Endothelial cell of umbilical vein (primary cell): ENCODE results near the gene TMEM8B. TPM values are rescaled to one million over a fixed set of nuclear protein-coding genes. Genes with fewer than 3 reads are reported as not detected.

ENCODE experiments used
- Bru-seq: library from RNA; stranded (reverse); fragments of 400-500 nt; gene quantifications from one replicate; lab custom pipeline; 2021; lab: Mats Ljungman, UMichigan
- BruChase-seq, 2 experiments: library from RNA; stranded (reverse); fragments of 400-500 nt; gene quantifications; one replicate each; lab custom pipeline; 2021; lab: Mats Ljungman, UMichigan
- BruUV-seq: library from RNA; stranded (reverse); fragments of 400-500 nt; replicated peaks from 2 replicates; lab custom pipeline; 2021; lab: Mats Ljungman, UMichigan
- CTCF ChIA-PET: fragments of 300-600, 350-600 bp; sonication (Branson Sonifier 250); formaldehyde crosslinking; loops from one replicate; lab custom pipeline; 2021; ENCODE audit warnings: antibody characterized with exemption, inconsistent platforms; lab: Charles Lee
- POLR2A ChIA-PET: fragments of 300-600, 350-600 bp; sonication (Branson Sonifier 250); formaldehyde crosslinking; loops from one replicate; lab custom pipeline; 2021; ENCODE audit warnings: antibody characterized with exemption, inconsistent platforms; lab: Charles Lee
- DNase-seq: peaks from one replicate; pipeline ENCODE4 v3.0.0-alpha.2; 2011; ENCODE audit warnings: low read depth, low spot score
- FAIRE-seq: peaks from 2 replicates; lab custom pipeline; 2011; peaks lifted over from hg19 to GRCh38; lab: Jason Lieb, UNC
- H2AFZ ChIP-seq: 2 replicates; pipeline ENCODE4 v1.6.0; 2012; ENCODE audit warnings: low read depth, low read length, control low read depth, inconsistent platforms
- H3K27ac ChIP-seq: 2 replicates; pipeline ENCODE4 v1.5.1; 2011; ENCODE audit warnings: low read depth, mild to moderate bottlenecking, control low read depth, low read length, moderate library complexity; ENCODE audit not compliant: insufficient read depth
- H3K27me3 ChIP-seq, 2 experiments: 2 replicates each; pipeline versions ENCODE4 v1.6.0 to v1.6.1; 2011; ENCODE audit warnings: low read length in 2 of 2, mixed read lengths in 1 of 2; ENCODE audit not compliant: control insufficient read depth in 2 of 2, insufficient read depth in 2 of 2
- H3K36me3 ChIP-seq, 2 experiments: 2 replicates in 1 of 2; 3 replicates in 1 of 2; pipeline ENCODE4 v1.5.1; 2011; ENCODE audit warnings: low read length in 2 of 2, mild to moderate bottlenecking in 1 of 2, moderate library complexity in 1 of 2; ENCODE audit not compliant: control insufficient read depth in 2 of 2, insufficient read depth in 2 of 2; ENCODE audit errors: extremely low read depth in 1 of 2
- H3K4me1 ChIP-seq: 3 replicates; pipeline ENCODE4 v1.5.1; 2011; ENCODE audit warnings: mild to moderate bottlenecking, low read length; ENCODE audit not compliant: control insufficient read depth, insufficient read depth; ENCODE audit errors: extremely low read depth
- H3K4me2 ChIP-seq: 2 replicates; pipeline ENCODE4 v1.6.1; 2011; ENCODE audit warnings: low read length, control low read depth, mixed read lengths; ENCODE audit not compliant: insufficient read depth
- H3K4me3 ChIP-seq, 3 experiments: fragments of 200-600 bp in 1 of 3; sonication (generic), shearing (Covaris generic) in 1 of 3; replicated peaks in 1 of 3; 2 replicates each; pipeline ENCODE4 v1.5.1; 2011 to 2016; ENCODE audit warnings: control low read depth in 3 of 3, low read length in 3 of 3, mild to moderate bottlenecking in 2 of 3, inconsistent platforms in 1 of 3, low read depth in 1 of 3, moderate library complexity in 1 of 3; ENCODE audit not compliant: insufficient read depth in 1 of 3
- H3K79me2 ChIP-seq: 2 replicates; pipeline ENCODE4 v1.6.0; 2012; ENCODE audit warnings: low read length, inconsistent platforms; ENCODE audit not compliant: control insufficient read depth, insufficient read depth
- H3K9ac ChIP-seq: replicated peaks from 2 replicates; pipeline ENCODE3; 2011; ENCODE audit warnings: low read length, control low read depth; ENCODE audit not compliant: insufficient read depth; ENCODE audit errors: extremely low read depth
- H3K9me1 ChIP-seq: replicated peaks from 3 replicates; pipeline ENCODE4 v1.6.0; 2011; ENCODE audit warnings: mild to moderate bottlenecking, low read length; ENCODE audit not compliant: control insufficient read depth, insufficient read depth; ENCODE audit errors: extremely low read depth
- H3K9me3 ChIP-seq: replicated peaks from 2 replicates; pipeline ENCODE4 v1.5.1; 2012; ENCODE audit warnings: low read length, inconsistent platforms; ENCODE audit not compliant: control insufficient read depth, insufficient read depth
- H4K20me1 ChIP-seq: replicated peaks from 2 replicates; pipeline ENCODE3; 2011; ENCODE audit warnings: mild to moderate bottlenecking, low read length; ENCODE audit not compliant: control insufficient read depth, insufficient read depth; ENCODE audit errors: extremely low read depth
- GATA2 ChIP-seq: IDR thresholded peaks from 2 replicates; pipeline ENCODE4 v1.7.0; 2011; ENCODE audit warnings: low read depth, mild to moderate bottlenecking, moderate library complexity, mixed read lengths, low read length; ENCODE audit not compliant: insufficient read length, insufficient read depth
- POLR2A ChIP-seq: IDR thresholded peaks from 2 replicates; pipeline ENCODE4 v1.6.1; 2012; ENCODE audit warnings: low read depth, mild to moderate bottlenecking, control low read depth, low read length
- POLR2AphosphoS5 ChIP-seq: IDR thresholded peaks from 2 replicates; pipeline ENCODE4 v1.6.1; 2012; ENCODE audit warnings: low read depth, mild to moderate bottlenecking, control low read depth, low read length, moderate library complexity; ENCODE audit not compliant: insufficient read depth
- dilution Hi-C: fragments of 300-500 bp; cut with MboI; formaldehyde crosslinking; loops from one replicate; pipeline ENCODE4 v1.15.0; 2019; ENCODE audit warnings: low sequenced_read_pairs; ENCODE audit not compliant: extremely low pct_ligation_motif_present
- intact Hi-C: fragments of 100-400 bp; cut with micrococcal nuclease; formaldehyde crosslinking; loops from one replicate; pipeline ENCODE4 v1.10.0; 2022
- long read RNA-seq: library from polyadenylated mRNA; stranded (forward); transcript quantifications from one replicate; pipeline ENCODE4 v2.0.0, GENCODE V29; 2021
- polyA minus RNA-seq, 3 experiments: library from RNA; depleted of rRNA, polyadenylated mRNA; stranded (reverse); fragments of >200 nt; gene quantifications; 1 replicate in 1 of 3; 2 replicates in 2 of 3; pipeline ENCODE4 v1.2.3, GENCODE V29; 2011
- polyA plus RNA-seq, 4 experiments: library from polyadenylated mRNA; depleted of rRNA in 3 of 4; stranded (reverse) in 3 of 4; unstranded in 1 of 4; fragments of >200 nt; gene quantifications; 2 replicates each; pipeline versions ENCODE4 v1.2.1 to v1.2.3, GENCODE V29; 2011 to 2012; ENCODE audit warnings: missing spikeins in 1 of 4
- total RNA-seq: library from RNA; stranded (reverse); gene quantifications from 2 replicates; pipeline ENCODE4 v1.2.3, GENCODE V29; 2021

TMEM8B gene, protein sequence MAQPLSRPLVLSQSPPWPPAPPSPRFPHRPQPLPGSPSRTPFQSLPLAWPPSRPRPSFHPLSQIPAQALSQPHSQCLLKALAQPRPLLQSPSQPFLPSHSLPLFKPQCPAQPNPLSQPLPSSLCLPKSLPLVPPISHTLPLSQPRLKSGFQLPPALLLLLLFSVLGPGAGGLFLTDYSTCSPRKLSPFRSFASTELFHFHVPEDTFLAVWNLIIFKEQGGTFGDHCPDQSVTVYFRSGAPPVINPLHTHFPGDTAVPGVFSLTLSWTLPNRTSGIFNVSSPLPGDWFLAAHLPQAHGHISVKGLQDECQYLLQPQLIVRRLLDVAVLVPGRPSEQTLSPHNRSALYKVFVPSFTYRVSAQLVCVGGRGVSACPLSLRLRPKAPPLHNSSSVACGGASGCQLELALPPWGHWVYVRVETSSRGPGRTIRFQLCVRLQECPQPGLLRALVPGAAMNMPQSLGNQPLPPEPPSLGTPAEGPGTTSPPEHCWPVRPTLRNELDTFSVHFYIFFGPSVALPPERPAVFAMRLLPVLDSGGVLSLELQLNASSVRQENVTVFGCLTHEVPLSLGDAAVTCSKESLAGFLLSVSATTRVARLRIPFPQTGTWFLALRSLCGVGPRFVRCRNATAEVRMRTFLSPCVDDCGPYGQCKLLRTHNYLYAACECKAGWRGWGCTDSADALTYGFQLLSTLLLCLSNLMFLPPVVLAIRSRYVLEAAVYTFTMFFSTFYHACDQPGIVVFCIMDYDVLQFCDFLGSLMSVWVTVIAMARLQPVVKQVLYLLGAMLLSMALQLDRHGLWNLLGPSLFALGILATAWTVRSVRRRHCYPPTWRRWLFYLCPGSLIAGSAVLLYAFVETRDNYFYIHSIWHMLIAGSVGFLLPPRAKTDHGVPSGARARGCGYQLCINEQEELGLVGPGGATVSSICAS
- total RNA-seq (2.5 and 2.9 TPM in 2 replicates), polyA plus RNA-seq (3.6 and 3.8 TPM in 2 replicates), polyA minus RNA-seq (1.9 and 2.5 TPM in 2 replicates), Bru-seq, nascent RNA (percentile 22 among the genes with signal in this experiment), BruChase-seq, experiment 1, labeled RNA remaining after a 6-hour chase (percentile 29 among the genes with signal in this experiment), BruChase-seq, experiment 2, labeled RNA remaining after a 2-hour chase (percentile 31 among the genes with signal in this experiment)
- polyA plus RNA-seq (2011; cell fraction: cytosol; rRNA removed): 2.0 and 2.5 TPM in 2 replicates
- 4.0 and 7.9 TPM in 2 replicates for polyA plus RNA-seq (2011; cell fraction: nucleus; rRNA removed)
- polyA plus RNA-seq (2012): 3.5 and 6.7 TPM in 2 replicates
- 2.5 TPM for polyA minus RNA-seq (2011; cell fraction: cytosol; rRNA and poly(A)+ RNA removed)
- polyA minus RNA-seq (2011; cell fraction: nucleus; rRNA and poly(A)+ RNA removed): 1.3 and 1.8 TPM in 2 replicates
- long read RNA-seq, partial matches to known transcripts: 9 of 15 reads
- long read RNA-seq, other reads (novel, unspliced or antisense): 6 of 15 reads

DNA sequence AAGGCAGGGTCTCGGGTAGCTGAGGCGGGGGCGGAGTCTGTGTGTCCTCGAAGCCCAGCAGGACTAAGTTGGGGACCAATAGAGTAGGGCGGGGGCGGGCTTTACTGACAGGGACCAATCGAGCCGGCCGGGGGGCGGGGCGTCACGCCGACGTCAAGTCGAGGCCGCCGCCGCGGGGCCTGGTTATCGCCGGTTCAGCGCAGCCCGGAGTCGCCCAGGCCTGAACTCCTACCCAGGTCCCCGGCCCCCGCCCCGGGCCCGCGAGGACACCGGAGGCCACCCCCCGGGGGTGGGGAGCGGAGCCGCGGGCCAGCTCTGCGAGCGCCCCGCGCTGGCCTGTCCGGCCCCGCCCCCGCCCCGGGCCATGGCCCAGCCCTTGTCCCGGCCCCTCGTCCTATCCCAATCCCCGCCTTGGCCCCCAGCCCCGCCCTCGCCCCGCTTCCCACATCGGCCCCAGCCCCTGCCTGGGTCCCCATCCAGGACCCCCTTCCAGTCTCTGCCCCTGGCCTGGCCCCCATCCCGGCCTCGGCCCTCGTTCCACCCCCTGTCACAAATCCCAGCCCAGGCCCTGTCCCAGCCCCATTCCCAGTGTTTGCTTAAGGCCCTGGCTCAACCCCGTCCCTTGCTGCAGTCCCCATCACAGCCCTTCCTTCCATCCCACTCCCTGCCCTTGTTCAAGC is at the start of gene TMEM8B:
TMEM8B (plus strand) TSS at position 145 of the 680 bp plus-strand sequence; CDS start at position 365, 220 bp downstream.
- Histone ChIP-seq H3K79me2 (no peaks in the 10 kb centered on the region), H3K27me3 (no peaks in the 10 kb centered on the region), H3K4me2 (peak within 1 kb of the TSS; percentile 74), H3K4me1 (peaks cover 9% of the 10 kb centered on the region), H3K9ac (peak within 1 kb of the TSS; percentile 64), H4K20me1 (no peaks in the 10 kb centered on the region), H3K9me3 (no peaks in the 10 kb centered on the region), H3K36me3 (no peaks in the 10 kb centered on the region), H3K4me3 (peak within 1 kb of the TSS; percentile 54 to 60 (median 60)), H3K9me1 (no peaks in the 10 kb centered on the region), H3K27ac (peak within 1 kb of the TSS; percentile 34), H2AFZ (peak within 1 kb of the TSS; percentile 97)
- peak; percentile 95 for FAIRE-seq
- ChIA-PET CTCF (interaction anchor here (0.7 to 7.6 kb wide), 10 partner anchors 12 to 117 kb away, joined by 3 to 277 read pairs (median 5); partner anchors contain the start of genes HINT2 and NPR2), POLR2A (interaction anchor here (0.7 kb wide), 1 partner anchor 34 kb away, joined by 5 read pairs; no protein-coding TSS in a partner anchor)
- BruUV-seq: no TSS peak
- no peak for TF ChIP-seq GATA2
- peak; percentile 57 for TF ChIP-seq POLR2A
- no peak for TF ChIP-seq POLR2AphosphoS5
- dilution Hi-C loops (no loop called here), intact Hi-C loops (loop anchor here (5.0 kb wide), 1 partner anchor 118 kb away; no protein-coding TSS in a partner anchor)
- DNase-seq: peak; percentile 91
